ENCODE results near the gene HNRNPLL.
A peak's percentile ranks its signal among the peaks of the same experiment; 100 is the strongest.

HNRNPLL gene

DNA sequence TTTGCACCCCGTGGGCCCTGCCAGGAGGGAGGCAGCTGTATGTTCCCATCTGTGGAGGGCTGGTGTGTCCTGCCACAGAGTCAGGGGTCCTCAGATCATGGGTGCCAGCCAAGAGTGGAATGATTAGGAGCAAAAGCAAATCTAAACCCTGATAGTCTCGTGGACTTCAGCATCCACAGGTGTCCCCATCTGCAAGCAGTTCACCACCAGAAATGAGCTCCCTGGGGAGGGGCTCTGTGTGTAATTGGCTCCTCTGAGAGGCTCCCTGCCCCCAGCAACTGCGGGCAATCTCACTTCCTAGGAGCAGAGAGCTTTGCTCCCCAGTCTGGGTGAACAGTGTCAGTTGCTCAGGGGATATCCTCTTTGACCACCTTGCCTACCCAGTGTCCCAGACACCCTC, 78.1 kb downstream of the HNRNPLL start:
- DNase-seq = no peak

DNA sequence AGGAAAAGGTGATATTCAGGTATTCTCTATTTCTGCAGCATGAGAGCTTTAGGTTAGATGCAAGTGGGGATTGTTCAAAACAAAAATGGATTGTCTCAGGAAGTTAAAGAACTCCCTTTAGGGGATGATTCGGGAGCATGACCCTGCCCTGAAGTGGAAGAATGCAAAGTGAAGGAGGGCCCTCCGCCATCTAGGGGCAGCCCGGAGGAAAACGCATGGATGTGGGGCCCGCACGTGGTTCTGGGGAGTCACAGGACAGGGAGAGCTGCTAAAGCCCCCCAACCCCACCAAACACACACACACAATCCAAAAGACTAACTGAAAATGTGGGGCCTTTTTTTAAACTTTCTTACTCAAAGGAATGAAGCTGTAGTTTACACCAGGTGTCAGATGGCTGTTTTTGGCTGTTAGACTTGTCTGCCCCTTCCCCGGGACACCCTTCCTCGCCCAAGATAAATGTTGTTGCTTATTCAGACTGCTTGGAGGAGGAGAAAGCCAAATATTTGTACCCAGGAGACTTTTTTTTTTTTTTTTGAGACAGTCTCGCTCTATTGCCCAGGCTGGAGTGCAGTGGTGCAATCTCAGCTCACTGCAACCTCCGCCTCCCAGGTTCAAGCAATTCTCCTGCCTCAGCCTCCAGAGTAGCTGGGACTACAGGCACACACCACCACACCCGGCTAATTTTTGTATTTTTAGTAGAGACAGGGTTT, 78.8 kb downstream of the HNRNPLL start:
- DNase-seq = no peak

DNA sequence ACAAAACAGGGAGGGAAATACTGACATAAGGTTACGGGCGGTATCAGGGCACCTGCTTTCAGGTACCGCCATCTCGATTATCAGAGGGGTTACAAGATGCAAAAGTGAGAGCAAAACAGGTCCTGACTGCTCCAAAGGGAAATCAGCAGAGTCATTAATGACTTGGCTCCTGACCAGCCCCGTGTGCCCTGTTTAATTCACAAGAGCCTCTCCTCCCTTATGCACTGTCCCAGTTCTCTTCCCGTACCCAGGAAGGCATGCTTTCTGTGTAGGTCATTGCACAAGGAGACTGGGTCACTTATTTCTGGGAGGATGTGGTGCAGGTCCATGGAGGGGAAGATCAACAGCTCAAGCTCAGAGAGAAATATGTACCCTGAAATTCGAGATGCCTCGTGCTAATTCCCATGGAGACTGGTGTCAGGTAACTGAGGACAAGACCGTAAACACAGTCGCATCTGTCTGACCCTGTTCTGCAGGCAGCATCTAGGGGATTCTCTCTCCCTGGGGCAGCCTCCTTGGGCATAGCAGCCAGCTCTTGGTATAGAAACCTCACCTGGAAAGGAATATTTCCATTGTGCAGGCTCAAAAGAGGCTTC, 79.9 kb downstream of the HNRNPLL start:
- no peak for DNase-seq

DNA sequence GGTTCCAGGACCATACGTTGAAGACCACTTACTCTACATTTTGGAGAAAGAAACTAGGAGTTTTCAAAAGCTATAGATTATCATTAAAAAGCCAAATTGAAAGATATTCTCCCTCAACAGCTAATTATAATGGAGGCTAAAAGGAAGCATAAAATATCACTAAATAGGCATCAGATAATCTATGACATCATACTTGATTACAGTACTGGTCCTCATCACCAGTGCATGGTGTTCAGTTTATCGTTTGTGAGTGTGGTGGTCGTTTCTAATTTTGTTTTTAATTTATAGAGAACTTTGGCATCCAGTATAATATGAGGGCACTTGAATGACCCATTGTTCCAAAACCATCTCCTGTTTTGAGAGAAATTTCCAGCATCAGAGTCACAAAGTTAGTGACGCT, 80.9 kb downstream of the HNRNPLL start:
- no peak for DNase-seq

DNA sequence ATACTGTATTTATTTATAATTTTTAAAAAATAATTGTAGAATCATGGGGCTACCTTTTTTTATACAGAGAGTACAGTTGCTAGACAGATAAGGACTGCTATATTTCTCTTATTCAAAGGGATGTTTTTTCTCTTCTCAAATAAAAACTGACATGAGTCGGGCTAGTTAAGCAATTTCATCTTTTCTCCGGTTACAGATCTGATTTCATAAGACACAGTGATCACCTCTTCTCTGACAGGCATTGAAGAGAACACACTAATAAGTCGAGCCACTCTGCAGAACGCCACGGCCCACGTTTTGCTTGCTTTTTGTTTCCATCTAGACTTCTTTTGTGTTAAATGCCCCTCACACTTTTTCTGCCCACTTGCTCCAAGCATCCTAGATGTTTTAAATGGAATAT, 85.4 kb downstream of the HNRNPLL start:
- peak; percentile 28 for DNase-seq

DNA sequence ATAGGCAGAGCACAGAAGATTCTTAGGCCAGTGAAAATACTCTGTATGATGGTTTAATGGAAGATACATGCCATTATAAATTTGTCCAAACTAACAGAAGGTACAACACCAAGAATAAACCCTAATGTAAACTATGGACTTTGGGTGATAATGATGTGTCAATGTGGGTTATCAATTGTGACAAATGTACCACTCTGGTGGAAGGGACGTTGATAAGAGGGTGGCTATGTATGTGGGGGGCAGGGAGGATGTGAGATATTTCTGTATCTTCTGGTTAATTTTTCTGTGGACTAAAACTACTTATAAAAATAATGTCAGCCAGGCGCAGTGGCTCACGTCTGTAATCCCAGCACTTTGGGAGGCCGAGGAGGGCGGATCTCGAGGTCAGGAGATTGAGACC, 86.2 kb downstream of the HNRNPLL start:
- no peak for DNase-seq

DNA sequence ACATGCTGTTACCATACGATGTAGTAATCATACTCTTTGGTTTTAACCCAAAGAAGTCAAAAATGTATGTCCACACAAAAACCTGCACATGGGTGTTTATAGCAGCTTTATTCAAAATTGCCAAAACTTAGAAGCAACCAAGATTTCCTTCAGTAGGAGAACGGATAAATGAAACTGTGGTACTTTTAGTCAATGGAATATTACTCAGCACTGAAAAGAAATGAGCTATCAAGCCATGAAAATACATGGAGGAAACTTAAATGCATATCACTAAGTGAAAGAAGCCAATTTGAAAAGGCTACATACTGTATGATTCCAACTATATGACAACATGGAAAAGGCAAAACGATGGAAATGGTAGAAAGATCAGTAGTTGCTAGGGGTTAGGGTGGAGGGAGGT, 86.6 kb downstream of the HNRNPLL start:
- no peak for DNase-seq

DNA sequence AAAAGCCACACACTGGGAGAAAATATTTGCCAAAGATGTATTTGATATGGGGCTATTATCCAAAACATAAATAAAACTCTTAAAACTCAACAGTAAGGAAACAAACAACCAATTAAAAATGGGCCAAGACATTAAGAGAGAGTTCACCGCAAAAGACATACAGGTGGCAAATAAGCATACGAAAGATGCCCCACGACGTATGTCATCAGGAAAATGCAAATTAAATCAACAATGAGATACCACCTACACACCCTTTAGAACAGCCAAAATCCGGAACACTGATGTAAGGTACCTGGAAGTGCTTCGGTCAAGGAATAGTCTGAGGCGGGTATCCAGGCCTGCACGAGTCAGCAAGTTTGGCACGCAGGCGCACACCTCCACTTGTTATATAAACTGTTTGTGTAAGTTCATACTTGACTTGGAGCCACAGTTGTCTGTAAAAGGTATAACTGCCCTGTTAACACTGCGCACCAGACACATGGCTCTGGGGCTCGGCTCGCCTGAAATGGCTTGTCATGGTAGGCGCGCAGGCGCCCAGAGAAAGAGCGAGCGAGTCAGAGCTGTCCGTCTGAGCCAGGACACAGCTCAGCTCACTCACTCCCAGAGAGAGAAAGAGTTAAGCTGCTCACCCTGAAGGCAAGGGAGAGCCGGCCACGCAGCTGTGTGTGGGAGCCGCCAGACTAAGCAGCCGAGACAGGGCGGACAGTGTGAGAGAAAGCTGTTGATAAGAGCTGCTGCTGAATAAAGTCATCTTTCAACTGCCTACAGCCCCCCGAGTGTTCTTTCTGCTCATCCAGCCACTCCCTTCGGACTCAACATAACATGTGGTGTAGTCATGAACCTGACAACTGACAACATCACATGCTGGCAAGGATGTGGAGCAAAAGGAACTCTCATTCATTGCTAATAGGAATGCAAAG, 87.3 kb downstream of the HNRNPLL start:
- peak; percentile 78 for DNase-seq

DNA sequence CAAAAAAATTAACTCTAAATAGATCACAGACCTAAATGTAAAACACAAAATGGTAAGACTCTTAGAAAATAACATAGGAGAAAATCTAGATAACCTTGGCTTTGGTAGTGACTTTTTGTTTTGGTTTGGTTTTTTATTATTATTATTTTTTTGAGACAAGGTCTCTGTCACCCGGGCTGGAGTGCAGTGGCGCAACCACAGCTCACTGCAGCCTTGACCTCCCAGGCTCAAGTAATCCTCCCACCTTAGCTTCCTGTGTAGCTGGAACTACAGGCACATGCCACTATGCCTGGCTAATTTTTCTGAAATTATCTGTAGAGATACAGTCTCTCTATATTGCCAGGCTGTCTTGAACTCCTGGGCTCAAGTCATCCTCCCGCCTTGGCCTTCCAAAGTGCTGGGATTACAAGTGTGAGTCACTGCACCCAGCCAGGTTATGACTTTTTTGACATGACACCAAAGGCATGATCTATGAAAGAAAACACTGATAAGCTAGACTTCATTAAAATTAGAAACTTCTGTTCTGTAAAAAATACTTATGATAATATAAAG, 88.0 kb downstream of the HNRNPLL start:
- peak; percentile 19 for DNase-seq

DNA sequence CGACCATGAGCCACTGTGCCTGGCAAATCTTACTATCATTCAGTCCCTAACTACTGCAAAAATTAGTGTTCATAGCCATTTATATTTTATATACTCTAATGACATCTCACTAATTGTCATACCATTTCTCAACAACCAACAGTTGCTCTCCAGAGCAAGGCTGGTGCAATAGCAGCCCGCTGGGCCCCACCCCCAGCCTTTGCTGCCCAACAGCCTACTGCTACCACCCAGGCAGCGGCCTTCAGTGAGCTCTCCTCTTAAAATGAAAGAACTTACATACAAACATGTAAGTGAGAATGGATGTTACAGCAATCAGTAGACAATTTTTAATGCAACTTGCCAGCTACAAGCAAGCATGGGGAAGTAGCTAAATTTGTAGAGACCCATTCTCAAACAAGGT, 90.5 kb downstream of the HNRNPLL start:
- DNase-seq = no peak

All from islet precursor cell (in vitro differentiated cells).